ENCODE measurements around the gene ANKRA2. TPM values are rescaled to one million over a fixed set of nuclear protein-coding genes. Genes with fewer than 3 reads are reported as not detected.

The ANKRA2 gene
- polyA plus RNA-seq, 1 of the 3 experiments (the other 2 are of a cell fraction): 14.5 TPM

DNA sequence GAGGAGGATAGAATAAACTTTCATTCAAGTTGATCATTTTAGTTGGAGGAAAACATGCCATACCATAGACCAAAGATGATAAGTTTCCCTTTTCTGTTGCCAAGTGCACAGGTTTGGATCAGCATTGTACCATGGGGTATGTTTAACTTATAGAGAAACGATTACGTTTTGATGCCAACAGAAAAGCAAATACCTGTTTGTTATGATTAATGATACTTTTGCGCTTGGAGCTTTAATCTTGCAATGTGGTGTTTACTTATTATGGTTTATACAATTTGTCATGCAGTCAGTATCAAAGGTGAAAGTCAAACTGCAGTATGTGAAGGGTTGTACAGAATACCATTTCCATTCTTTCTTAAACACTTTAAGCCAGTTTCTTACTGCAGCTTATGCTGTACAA is 47.4 kb upstream of the ANKRA2 start:
- Histone ChIP-seq H3K9me3 (no peaks in the 10 kb centered on the region), H3K9me2 (no peaks in the 10 kb centered on the region), H3K36me3 (replicated peaks in 1 of 2; ENCODE audit: control insufficient read depth in 1 of 2, insufficient read depth in 2 of 2, low read length in 1 of 2) (no peaks in the 10 kb centered on the region), H4K20me1 (ENCODE audit: insufficient read depth) (no peaks in the 10 kb centered on the region), H2AFZ (ENCODE audit: low read depth) (no peak overlapping the region; the same call in 1 of the 2 replicates), H3K27ac (ENCODE audit: low read depth in 2 of 2, low read length in 1 of 2) (no peak overlapping the region), H3K27me3 (ENCODE audit: insufficient read depth) (no peaks in the 10 kb centered on the region), H3K4me1 (ENCODE audit: control insufficient read depth in 1 of 2, insufficient read depth in 2 of 2, low read depth in 1 of 2, low read length in 1 of 2) (no peaks in the 10 kb centered on the region), H3F3A (replicated peaks; ENCODE audit: insufficient read depth) (no peaks in the 10 kb centered on the region), H3K4me3 (ENCODE audit: low read depth in 2 of 2, low read length in 1 of 2) (no peak overlapping the region), H3K4me2 (no peak overlapping the region), H3K9ac (no peak overlapping the region), H3K79me2 (ENCODE audit: insufficient read depth) (no peaks in the 10 kb centered on the region)
- TF ChIP-seq MEF2A (IDR thresholded peaks at IDR 0.05; ENCODE audit: borderline replicate concordance, low read depth): no peak
- no peak for TF ChIP-seq RXRA (IDR thresholded peaks at IDR 0.05; ENCODE audit: borderline replicate concordance, low read depth)
- no peak for TF ChIP-seq FOXJ3 (CRISPR knock-in tag; IDR thresholded peaks at IDR 0.05)
- TF ChIP-seq, protein P1, sequence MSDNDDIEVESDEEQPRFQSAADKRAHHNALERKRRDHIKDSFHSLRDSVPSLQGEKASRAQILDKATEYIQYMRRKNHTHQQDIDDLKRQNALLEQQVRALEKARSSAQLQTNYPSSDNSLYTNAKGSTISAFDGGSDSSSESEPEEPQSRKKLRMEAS (IDR thresholded peaks at IDR 0.05; ENCODE audit: low read depth): no peak
- TF ChIP-seq, protein P2, sequence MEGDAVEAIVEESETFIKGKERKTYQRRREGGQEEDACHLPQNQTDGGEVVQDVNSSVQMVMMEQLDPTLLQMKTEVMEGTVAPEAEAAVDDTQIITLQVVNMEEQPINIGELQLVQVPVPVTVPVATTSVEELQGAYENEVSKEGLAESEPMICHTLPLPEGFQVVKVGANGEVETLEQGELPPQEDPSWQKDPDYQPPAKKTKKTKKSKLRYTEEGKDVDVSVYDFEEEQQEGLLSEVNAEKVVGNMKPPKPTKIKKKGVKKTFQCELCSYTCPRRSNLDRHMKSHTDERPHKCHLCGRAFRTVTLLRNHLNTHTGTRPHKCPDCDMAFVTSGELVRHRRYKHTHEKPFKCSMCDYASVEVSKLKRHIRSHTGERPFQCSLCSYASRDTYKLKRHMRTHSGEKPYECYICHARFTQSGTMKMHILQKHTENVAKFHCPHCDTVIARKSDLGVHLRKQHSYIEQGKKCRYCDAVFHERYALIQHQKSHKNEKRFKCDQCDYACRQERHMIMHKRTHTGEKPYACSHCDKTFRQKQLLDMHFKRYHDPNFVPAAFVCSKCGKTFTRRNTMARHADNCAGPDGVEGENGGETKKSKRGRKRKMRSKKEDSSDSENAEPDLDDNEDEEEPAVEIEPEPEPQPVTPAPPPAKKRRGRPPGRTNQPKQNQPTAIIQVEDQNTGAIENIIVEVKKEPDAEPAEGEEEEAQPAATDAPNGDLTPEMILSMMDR (IDR thresholded peaks at IDR 0.05): no peak
- ChIA-PET POLR2A (no interaction called here), CTCF (interaction anchor here (0.8 to 2.1 kb wide), 2 partner anchors 16 to 22 kb away, joined by 3 to 7 read pairs; no protein-coding TSS in a partner anchor)
- no peak for DNase-seq
- 80% methylated on average over 3 of the region's 3 CpGs for WGBS (ENCODE audit: low lambda C conversion rate)

DNA sequence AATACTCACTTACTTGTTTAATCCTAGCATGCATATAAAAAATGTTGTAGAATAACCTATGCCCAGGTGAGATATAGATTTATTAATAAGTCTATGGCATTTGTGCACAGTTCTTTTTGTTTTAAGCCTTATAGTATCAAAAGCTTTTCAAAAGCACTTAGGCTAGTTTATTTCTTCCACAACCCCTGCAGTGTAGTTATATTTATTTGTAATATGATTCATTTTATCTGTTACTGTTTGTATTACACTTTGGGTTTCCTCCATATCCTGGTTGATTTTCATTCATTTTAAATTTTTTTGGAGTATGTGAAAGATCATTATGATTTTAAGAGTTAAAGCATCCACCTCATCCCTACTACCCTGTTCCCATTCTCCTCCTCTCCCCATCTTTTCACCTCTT is 41.8 kb upstream of the ANKRA2 start:
- Histone ChIP-seq H2AFZ (ENCODE audit: low read depth) (no peak overlapping the region), H3K9me2 (no peaks in the 10 kb centered on the region), H3K36me3 (replicated peaks in 1 of 2; ENCODE audit: control insufficient read depth in 1 of 2, insufficient read depth in 2 of 2, low read length in 1 of 2) (no peaks in the 10 kb centered on the region), H3K27ac (ENCODE audit: low read depth in 2 of 2, low read length in 1 of 2) (no peak overlapping the region), H3K4me2 (no peak overlapping the region), H3K9me3 (no peaks in the 10 kb centered on the region), H3K4me1 (ENCODE audit: control insufficient read depth in 1 of 2, insufficient read depth in 2 of 2, low read depth in 1 of 2, low read length in 1 of 2) (no peaks in the 10 kb centered on the region; a peak in 1 of 4 replicates), H3K9ac (no peak overlapping the region), H3K27me3 (ENCODE audit: insufficient read depth) (no peaks in the 10 kb centered on the region), H4K20me1 (ENCODE audit: insufficient read depth) (no peaks in the 10 kb centered on the region), H3K4me3 (ENCODE audit: low read depth in 2 of 2, low read length in 1 of 2) (no peak overlapping the region), H3K79me2 (ENCODE audit: insufficient read depth) (no peaks in the 10 kb centered on the region), H3F3A (replicated peaks; ENCODE audit: insufficient read depth) (peaks cover 4% of the 10 kb centered on the region)
- ChIA-PET CTCF (no interaction called here), POLR2A (no interaction called here)
- TF ChIP-seq TAF1 (IDR thresholded peaks at IDR 0.05; ENCODE audit: borderline replicate concordance, low read depth, low read length) (no peak), RCOR1 (IDR thresholded peaks at IDR 0.05; ENCODE audit: low read length) (no peak), JUND (IDR thresholded peaks at IDR 0.05) (no peak), ELF1 (IDR thresholded peaks at IDR 0.05) (no peak), MEF2A (IDR thresholded peaks at IDR 0.05; ENCODE audit: borderline replicate concordance, low read depth) (no peak), MXI1 (IDR thresholded peaks at IDR 0.05; ENCODE audit: low read depth, low read length) (no peak), FOXM1 (IDR thresholded peaks at IDR 0.05; ENCODE audit: low read depth) (no peak), TEAD4 (IDR thresholded peaks at IDR 0.05; ENCODE audit: borderline replicate concordance, insufficient read depth) (no peak), SMC3 (IDR thresholded peaks at IDR 0.05; ENCODE audit: low read depth, low read length) (no peak), POLR2AphosphoS5 (IDR thresholded peaks at IDR 0.05; ENCODE audit: low read depth, low read length) (no peak)
- TF ChIP-seq, protein P3, sequence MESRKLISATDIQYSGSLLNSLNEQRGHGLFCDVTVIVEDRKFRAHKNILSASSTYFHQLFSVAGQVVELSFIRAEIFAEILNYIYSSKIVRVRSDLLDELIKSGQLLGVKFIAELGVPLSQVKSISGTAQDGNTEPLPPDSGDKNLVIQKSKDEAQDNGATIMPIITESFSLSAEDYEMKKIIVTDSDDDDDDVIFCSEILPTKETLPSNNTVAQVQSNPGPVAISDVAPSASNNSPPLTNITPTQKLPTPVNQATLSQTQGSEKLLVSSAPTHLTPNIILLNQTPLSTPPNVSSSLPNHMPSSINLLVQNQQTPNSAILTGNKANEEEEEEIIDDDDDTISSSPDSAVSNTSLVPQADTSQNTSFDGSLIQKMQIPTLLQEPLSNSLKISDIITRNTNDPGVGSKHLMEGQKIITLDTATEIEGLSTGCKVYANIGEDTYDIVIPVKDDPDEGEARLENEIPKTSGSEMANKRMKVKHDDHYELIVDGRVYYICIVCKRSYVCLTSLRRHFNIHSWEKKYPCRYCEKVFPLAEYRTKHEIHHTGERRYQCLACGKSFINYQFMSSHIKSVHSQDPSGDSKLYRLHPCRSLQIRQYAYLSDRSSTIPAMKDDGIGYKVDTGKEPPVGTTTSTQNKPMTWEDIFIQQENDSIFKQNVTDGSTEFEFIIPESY (IDR thresholded peaks at IDR 0.05; ENCODE audit: borderline replicate concordance, low read depth): no peak
- TF ChIP-seq, protein P4, sequence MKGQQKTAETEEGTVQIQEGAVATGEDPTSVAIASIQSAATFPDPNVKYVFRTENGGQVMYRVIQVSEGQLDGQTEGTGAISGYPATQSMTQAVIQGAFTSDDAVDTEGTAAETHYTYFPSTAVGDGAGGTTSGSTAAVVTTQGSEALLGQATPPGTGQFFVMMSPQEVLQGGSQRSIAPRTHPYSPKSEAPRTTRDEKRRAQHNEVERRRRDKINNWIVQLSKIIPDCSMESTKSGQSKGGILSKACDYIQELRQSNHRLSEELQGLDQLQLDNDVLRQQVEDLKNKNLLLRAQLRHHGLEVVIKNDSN (IDR thresholded peaks at IDR 0.05; ENCODE audit: borderline replicate concordance, low read depth): no peak
- TF ChIP-seq, protein P5, sequence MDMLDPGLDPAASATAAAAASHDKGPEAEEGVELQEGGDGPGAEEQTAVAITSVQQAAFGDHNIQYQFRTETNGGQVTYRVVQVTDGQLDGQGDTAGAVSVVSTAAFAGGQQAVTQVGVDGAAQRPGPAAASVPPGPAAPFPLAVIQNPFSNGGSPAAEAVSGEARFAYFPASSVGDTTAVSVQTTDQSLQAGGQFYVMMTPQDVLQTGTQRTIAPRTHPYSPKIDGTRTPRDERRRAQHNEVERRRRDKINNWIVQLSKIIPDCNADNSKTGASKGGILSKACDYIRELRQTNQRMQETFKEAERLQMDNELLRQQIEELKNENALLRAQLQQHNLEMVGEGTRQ (IDR thresholded peaks at IDR 0.05; ENCODE audit: borderline replicate concordance, low read depth, low read length): no peak
- DNase-seq: no peak

All from SK-N-SH (cell line).